ENCODE measurements around the gene EBPL. TPM values are rescaled to one million over a fixed set of nuclear protein-coding genes. Genes with fewer than 3 reads are reported as not detected.
"Not testable (repeated sequence)": the region's sequence is repeated elsewhere in the genome, so short reads cannot be mapped to it uniquely, and the experiment has no call there.

Gene EBPL
- total RNA-seq, 3 donors from 2014 or later, result 33.6 to 36.8 (median 34.0) TPM

DNA sequence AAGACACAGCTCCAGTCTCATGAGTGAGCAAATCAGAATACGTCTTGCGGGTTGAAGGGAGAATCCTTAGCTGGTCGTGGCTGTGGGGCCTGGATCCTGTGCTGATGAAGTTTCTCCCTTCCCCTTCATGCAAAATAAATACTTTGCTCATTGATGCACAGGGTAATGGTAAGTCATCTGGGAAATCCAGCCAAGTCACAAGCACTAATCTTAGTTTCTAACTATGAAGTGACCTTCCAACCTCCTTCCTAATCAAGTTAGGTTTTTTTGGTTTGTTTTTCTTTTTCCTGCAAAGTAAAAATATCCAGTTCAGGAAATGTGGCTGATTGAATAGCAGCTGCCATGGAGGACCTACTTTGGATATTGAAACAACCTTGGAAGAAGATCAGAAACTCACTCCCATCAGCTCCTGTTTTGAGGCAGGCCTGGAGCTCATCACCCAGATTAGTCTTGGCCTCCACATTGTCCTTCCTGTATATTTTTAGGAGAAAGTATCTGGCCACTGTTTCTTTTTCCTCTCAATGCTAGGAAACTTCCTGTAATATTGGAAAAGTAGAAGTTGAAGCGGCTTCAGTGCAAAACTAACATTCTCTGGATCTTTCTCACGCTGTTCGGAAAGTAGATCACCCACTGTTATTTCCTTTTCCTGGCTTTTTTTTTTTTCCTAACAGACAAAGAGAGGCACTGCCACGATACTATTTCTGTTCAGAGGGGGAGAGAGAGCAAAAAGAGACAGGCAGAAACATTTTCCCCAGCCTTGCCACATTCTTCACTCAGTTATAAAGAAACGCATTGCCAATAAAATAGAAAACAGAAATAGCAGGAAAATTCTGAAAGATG lies 75.2 kb downstream of the EBPL start:
- Histone ChIP-seq H3K4me3 (no peak overlapping the region), H3K36me3 (ENCODE audit: low read depth) (no peaks in the 10 kb centered on the region), H3K9me3 (no peaks in the 10 kb centered on the region), H3K4me1 (ENCODE audit: low read depth) (no peaks in the 10 kb centered on the region)
- TF ChIP-seq, protein P1, sequence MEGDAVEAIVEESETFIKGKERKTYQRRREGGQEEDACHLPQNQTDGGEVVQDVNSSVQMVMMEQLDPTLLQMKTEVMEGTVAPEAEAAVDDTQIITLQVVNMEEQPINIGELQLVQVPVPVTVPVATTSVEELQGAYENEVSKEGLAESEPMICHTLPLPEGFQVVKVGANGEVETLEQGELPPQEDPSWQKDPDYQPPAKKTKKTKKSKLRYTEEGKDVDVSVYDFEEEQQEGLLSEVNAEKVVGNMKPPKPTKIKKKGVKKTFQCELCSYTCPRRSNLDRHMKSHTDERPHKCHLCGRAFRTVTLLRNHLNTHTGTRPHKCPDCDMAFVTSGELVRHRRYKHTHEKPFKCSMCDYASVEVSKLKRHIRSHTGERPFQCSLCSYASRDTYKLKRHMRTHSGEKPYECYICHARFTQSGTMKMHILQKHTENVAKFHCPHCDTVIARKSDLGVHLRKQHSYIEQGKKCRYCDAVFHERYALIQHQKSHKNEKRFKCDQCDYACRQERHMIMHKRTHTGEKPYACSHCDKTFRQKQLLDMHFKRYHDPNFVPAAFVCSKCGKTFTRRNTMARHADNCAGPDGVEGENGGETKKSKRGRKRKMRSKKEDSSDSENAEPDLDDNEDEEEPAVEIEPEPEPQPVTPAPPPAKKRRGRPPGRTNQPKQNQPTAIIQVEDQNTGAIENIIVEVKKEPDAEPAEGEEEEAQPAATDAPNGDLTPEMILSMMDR (IDR thresholded peaks at IDR 0.05), result no peak
- intact Hi-C loops (cut with DNase I, micrococcal nuclease), result loop anchor here in 1 of 2 donors (10.0 kb wide), 1 partner anchor 311 kb away; no protein-coding TSS in a partner anchor
- DNase-seq (no peak), ATAC-seq (no peak)

DNA sequence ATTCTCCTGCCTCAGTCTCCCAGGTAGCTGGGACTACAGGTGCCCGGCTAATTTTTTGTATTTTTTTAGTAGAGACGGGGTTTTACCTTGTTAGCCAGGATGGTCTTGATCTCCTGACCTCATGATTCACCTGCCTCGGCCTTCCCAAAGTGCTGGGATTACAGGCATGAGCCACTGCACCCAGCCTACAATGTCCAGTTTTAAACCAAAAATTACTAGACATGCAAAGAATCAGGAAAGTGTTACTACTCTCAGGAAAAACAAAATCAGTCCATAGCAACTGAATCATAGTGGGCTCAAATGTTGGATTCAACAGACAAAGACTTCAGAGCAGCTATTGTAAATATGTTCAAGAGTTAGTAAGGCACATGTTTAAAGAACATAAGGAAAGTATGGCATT lies 79.2 kb downstream of the EBPL start:
- not testable (repeated sequence) for H3K36me3 ChIP-seq (ENCODE audit: low read depth); H3K4me1 ChIP-seq (ENCODE audit: low read depth); H3K4me3 ChIP-seq; ATAC-seq; H3K9me3 ChIP-seq; DNase-seq
- intact Hi-C loops (cut with DNase I, micrococcal nuclease), result loop anchor here in 1 of 2 donors (10.0 kb wide), 1 partner anchor 307 kb away; no protein-coding TSS in a partner anchor

Other genes with a start within 250 kb of the EBPL start
- 10 to 100 TPM in 1 of 3 donors, 1 to 10 TPM in 2; 8.5 to 87.2 (median 9.6) TPM for gene CAB39L, start 247.4 kb downstream of the EBPL start, total RNA-seq
- 10 to 100 TPM; 10.6 to 13.7 (median 11.7) TPM for gene SETDB2, start 247.2 kb downstream of the EBPL start, total RNA-seq
- gene PHF11, start 195.5 kb downstream of the EBPL start, total RNA-seq, result 10 to 100 TPM; 30.2 to 39.9 (median 35.8) TPM
- gene RCBTB1, start 105.9 kb downstream of the EBPL start, total RNA-seq, result 10 to 100 TPM in 1 of 3 donors, 1 to 10 TPM in 2; 5.3 to 11.7 (median 6.7) TPM
- gene ARL11, start 63.0 kb downstream of the EBPL start, total RNA-seq, result 1 to 10 TPM; 1.3 to 2.3 (median 2.0) TPM
- 10 to 100 TPM; 20.0 to 45.6 (median 24.6) TPM for gene KPNA3, start 101.2 kb upstream of the EBPL start, total RNA-seq
- gene SPRYD7, start 244.9 kb upstream of the EBPL start, total RNA-seq, result 10 to 100 TPM; 11.2 to 15.0 (median 12.4) TPM